ENCODE data around the gene TEX26.

DNA sequence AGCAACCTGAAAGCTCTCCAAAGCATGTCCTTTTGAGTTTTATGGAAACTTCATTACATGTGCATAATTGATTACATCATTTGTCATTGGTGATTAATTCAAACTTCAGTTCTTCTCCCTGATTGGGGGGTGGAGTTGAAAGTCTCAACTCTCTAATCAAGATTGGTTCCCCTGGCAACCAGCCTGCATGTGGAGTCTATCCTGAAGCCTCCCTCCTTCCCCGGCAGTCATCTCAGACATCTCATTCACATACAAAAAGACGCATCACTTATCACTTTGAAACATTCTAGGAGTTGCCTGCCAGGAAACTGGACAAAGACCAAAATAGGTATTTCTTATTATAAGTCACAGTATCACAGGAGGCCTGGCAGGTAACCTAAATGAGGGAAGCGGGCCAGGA is 50.5 kb downstream of the TEX26 start:
- TF ChIP-seq ZNF589 (CRISPR knock-in tag; IDR thresholded peaks at IDR 0.05; ENCODE audit: low read depth) (no peak), ZNF253 (CRISPR knock-in tag; conservative IDR thresholded peaks at IDR 0.05) (no peak), ZNF785 (CRISPR knock-in tag; IDR thresholded peaks at IDR 0.05) (no peak), HDAC2 (IDR thresholded peaks at IDR 0.05) (no peak), MED1 (CRISPR knock-in tag; IDR thresholded peaks at IDR 0.05; ENCODE audit: borderline replicate concordance) (no peak), ARHGAP35 (IDR thresholded peaks at IDR 0.05; ENCODE audit: partially characterized antibody) (no peak), ZBTB8A (IDR thresholded peaks at IDR 0.05; ENCODE audit: partially characterized antibody) (no peak), ZNF224 (CRISPR knock-in tag; IDR thresholded peaks at IDR 0.05) (no peak), KLF10 (CRISPR knock-in tag; IDR thresholded peaks at IDR 0.05) (no peak)
- TF ChIP-seq, protein P1, sequence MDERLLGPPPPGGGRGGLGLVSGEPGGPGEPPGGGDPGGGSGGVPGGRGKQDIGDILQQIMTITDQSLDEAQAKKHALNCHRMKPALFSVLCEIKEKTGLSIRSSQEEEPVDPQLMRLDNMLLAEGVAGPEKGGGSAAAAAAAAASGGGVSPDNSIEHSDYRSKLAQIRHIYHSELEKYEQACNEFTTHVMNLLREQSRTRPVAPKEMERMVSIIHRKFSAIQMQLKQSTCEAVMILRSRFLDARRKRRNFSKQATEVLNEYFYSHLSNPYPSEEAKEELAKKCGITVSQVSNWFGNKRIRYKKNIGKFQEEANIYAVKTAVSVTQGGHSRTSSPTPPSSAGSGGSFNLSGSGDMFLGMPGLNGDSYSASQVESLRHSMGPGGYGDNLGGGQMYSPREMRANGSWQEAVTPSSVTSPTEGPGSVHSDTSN (CRISPR knock-in tag; IDR thresholded peaks at IDR 0.05; ENCODE audit: low read depth): no peak
- TF ChIP-seq, protein P1 (tag; conservative IDR thresholded peaks at IDR 0.05; ENCODE audit: low read depth): no peak
- TF ChIP-seq, protein P2, sequence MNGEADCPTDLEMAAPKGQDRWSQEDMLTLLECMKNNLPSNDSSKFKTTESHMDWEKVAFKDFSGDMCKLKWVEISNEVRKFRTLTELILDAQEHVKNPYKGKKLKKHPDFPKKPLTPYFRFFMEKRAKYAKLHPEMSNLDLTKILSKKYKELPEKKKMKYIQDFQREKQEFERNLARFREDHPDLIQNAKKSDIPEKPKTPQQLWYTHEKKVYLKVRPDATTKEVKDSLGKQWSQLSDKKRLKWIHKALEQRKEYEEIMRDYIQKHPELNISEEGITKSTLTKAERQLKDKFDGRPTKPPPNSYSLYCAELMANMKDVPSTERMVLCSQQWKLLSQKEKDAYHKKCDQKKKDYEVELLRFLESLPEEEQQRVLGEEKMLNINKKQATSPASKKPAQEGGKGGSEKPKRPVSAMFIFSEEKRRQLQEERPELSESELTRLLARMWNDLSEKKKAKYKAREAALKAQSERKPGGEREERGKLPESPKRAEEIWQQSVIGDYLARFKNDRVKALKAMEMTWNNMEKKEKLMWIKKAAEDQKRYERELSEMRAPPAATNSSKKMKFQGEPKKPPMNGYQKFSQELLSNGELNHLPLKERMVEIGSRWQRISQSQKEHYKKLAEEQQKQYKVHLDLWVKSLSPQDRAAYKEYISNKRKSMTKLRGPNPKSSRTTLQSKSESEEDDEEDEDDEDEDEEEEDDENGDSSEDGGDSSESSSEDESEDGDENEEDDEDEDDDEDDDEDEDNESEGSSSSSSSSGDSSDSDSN (IDR thresholded peaks at IDR 0.05; ENCODE audit: borderline replicate concordance in 1 of 2, low read depth in 2 of 2, low read length in 2 of 2): no peak
- TF ChIP-seq, protein P3, sequence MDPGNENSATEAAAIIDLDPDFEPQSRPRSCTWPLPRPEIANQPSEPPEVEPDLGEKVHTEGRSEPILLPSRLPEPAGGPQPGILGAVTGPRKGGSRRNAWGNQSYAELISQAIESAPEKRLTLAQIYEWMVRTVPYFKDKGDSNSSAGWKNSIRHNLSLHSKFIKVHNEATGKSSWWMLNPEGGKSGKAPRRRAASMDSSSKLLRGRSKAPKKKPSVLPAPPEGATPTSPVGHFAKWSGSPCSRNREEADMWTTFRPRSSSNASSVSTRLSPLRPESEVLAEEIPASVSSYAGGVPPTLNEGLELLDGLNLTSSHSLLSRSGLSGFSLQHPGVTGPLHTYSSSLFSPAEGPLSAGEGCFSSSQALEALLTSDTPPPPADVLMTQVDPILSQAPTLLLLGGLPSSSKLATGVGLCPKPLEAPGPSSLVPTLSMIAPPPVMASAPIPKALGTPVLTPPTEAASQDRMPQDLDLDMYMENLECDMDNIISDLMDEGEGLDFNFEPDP (CRISPR knock-in tag; IDR thresholded peaks at IDR 0.05): no peak
- TF ChIP-seq, protein P4, sequence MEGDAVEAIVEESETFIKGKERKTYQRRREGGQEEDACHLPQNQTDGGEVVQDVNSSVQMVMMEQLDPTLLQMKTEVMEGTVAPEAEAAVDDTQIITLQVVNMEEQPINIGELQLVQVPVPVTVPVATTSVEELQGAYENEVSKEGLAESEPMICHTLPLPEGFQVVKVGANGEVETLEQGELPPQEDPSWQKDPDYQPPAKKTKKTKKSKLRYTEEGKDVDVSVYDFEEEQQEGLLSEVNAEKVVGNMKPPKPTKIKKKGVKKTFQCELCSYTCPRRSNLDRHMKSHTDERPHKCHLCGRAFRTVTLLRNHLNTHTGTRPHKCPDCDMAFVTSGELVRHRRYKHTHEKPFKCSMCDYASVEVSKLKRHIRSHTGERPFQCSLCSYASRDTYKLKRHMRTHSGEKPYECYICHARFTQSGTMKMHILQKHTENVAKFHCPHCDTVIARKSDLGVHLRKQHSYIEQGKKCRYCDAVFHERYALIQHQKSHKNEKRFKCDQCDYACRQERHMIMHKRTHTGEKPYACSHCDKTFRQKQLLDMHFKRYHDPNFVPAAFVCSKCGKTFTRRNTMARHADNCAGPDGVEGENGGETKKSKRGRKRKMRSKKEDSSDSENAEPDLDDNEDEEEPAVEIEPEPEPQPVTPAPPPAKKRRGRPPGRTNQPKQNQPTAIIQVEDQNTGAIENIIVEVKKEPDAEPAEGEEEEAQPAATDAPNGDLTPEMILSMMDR (IDR thresholded peaks at IDR 0.05 in 2 of 3, conservative IDR thresholded peaks at IDR 0.05 in 1 of 3; ENCODE audit: insufficient read depth in 2 of 3, low read depth in 1 of 3, low read length in 3 of 3): no peak
- TF ChIP-seq, protein P5, sequence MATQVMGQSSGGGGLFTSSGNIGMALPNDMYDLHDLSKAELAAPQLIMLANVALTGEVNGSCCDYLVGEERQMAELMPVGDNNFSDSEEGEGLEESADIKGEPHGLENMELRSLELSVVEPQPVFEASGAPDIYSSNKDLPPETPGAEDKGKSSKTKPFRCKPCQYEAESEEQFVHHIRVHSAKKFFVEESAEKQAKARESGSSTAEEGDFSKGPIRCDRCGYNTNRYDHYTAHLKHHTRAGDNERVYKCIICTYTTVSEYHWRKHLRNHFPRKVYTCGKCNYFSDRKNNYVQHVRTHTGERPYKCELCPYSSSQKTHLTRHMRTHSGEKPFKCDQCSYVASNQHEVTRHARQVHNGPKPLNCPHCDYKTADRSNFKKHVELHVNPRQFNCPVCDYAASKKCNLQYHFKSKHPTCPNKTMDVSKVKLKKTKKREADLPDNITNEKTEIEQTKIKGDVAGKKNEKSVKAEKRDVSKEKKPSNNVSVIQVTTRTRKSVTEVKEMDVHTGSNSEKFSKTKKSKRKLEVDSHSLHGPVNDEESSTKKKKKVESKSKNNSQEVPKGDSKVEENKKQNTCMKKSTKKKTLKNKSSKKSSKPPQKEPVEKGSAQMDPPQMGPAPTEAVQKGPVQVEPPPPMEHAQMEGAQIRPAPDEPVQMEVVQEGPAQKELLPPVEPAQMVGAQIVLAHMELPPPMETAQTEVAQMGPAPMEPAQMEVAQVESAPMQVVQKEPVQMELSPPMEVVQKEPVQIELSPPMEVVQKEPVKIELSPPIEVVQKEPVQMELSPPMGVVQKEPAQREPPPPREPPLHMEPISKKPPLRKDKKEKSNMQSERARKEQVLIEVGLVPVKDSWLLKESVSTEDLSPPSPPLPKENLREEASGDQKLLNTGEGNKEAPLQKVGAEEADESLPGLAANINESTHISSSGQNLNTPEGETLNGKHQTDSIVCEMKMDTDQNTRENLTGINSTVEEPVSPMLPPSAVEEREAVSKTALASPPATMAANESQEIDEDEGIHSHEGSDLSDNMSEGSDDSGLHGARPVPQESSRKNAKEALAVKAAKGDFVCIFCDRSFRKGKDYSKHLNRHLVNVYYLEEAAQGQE (IDR thresholded peaks at IDR 0.05; ENCODE audit: borderline replicate concordance): no peak
- TF ChIP-seq, protein P5 (CRISPR knock-in tag; IDR thresholded peaks at IDR 0.05; ENCODE audit: low read depth): no peak

Data from K562 (cell line).